ENCODE data around the gene DNAH14. TPM values are rescaled to one million over a fixed set of nuclear protein-coding genes. Genes with fewer than 3 reads are reported as not detected.

Gene DNAH14
- total and polyA plus RNA-seq, 2 donors (not counting 1 experiment from before 2014, with no cell fraction given), result not detected

DNA sequence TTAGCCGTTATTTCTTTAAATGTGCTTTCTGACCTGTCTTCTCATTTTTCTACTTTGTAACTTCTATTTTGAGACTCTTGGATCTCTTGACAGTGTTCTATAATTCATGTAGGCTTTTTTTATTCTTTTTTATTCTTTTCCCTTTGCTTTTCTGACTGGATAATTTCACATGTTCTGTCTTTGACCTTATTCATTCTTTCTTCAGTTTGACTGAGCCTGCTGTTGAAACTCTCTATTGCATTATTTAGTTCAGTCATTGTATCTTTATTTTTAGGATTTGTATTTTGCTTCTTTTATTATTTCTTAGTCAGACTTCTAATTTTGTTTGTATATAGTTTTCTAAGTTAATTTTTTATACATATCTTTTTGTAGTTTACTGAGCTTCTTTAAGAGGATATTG is 66.1 kb downstream of the DNAH14 start:
- peaks cover 2% of the 10 kb centered on the region for H3K9me3 Mint-ChIP-seq (ENCODE audit: insufficient read depth)
- POLR2A ChIA-PET, result no interaction called here

DNA sequence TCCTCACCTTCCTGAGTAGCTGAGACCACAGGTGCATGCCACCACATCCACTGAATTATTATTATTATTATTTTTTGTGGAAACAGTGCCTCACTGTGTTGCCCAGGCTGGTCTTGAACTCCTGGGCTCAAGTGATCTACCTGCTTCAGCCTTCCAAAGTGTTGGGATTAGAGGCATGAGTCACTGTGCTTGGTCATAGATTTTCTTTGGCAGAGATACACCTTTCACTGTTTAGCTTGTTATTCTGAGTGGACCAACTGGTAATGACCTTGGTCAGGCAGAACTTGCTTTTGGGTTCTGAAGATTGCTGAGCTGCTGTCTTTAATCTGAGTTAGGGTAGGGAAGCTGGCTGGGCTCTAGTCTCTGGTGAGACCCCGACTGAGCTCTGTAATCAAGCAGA is 66.8 kb downstream of the DNAH14 start:
- CTCF ChIA-PET, result interaction anchor here (1.1 kb wide), 1 partner anchor 23 kb away, joined by 3 read pairs; no protein-coding TSS in a partner anchor
- WGBS (ENCODE audit: insufficient coverage), result 83% methylated on average over 1 of the region's 1 CpG
- Mint-ChIP-seq H3K27ac (no peak overlapping the region), H3K4me3 (no peak overlapping the region), H3K4me1 (no peaks in the 10 kb centered on the region), H3K27me3 (no peaks in the 10 kb centered on the region), H3K9me3 (ENCODE audit: insufficient read depth) (peaks cover 2% of the 10 kb centered on the region)
- TF ChIP-seq CTCF (IDR thresholded peaks at IDR 0.05), result no peak
- no peak for TF ChIP-seq EZH2 (IDR thresholded peaks at IDR 0.05; ENCODE audit: borderline replicate concordance, insufficient read depth, low read depth, low read length, poor library complexity, severe bottlenecking)
- POLR2A ChIA-PET, result no interaction called here
- Histone ChIP-seq H2AFZ (ENCODE audit: insufficient read depth, low read depth, low read length, poor library complexity, severe bottlenecking) (no peak overlapping the region), H4K20me1 (ENCODE audit: control insufficient read depth, insufficient read depth, low read length, poor library complexity, severe bottlenecking) (no peaks in the 10 kb centered on the region), H3K4me1 (ENCODE audit: control insufficient read depth in 2 of 2, insufficient read depth in 2 of 2, low read length in 2 of 2) (no peaks in the 10 kb centered on the region), H3K9me3 (ENCODE audit: control extremely low read depth in 1 of 3, control insufficient read depth in 2 of 3, insufficient read depth in 1 of 3, low read length in 2 of 3) (peaks cover 4 to 12% (median 11%) of the 10 kb centered on the region in 3 donors), H3K27ac (ENCODE audit: low read length in 2 of 2) (no peak overlapping the region), H3K4me3 (ENCODE audit: control extremely low read depth in 1 of 5, extremely low read depth in 1 of 5, insufficient read depth in 1 of 5, low read depth in 2 of 5, low read length in 4 of 5) (no peak overlapping the region), H3K9ac (ENCODE audit: low read length) (no peak overlapping the region), H3K79me2 (ENCODE audit: control insufficient read depth, insufficient read depth, low read length) (no peaks in the 10 kb centered on the region), H3K36me3 (replicated peaks in 1 of 2; ENCODE audit: control extremely low read depth in 1 of 2, control insufficient read depth in 1 of 2, extremely low read depth in 1 of 2, insufficient read depth in 2 of 2, low read length in 1 of 2) (no peaks in the 10 kb centered on the region), H3K27me3 (replicated peaks in 1 of 4; ENCODE audit: control extremely low read depth in 1 of 4, control insufficient read depth in 3 of 4, insufficient read depth in 4 of 4, low read length in 3 of 4) (no peaks in the 10 kb centered on the region), H3K4me2 (replicated peaks; ENCODE audit: low read depth, low read length, poor library complexity, severe bottlenecking) (no peak overlapping the region)
- DNase-seq, result no peak
- no peak for ATAC-seq (ENCODE audit: low read depth)
- intact Hi-C loops (cut with micrococcal nuclease), result no loop called here

More for the DNA sequence above, 66.1 kb downstream of the DNAH14 start:
- intact Hi-C loops (cut with micrococcal nuclease), result no loop called here
- Mint-ChIP-seq H3K27me3 (no peaks in the 10 kb centered on the region), H3K4me1 (no peaks in the 10 kb centered on the region), H3K27ac (no peak overlapping the region), H3K4me3 (no peak overlapping the region)
- no peak overlapping the region for H3K4me3 ChIP-seq (ENCODE audit: control extremely low read depth in 1 of 5, extremely low read depth in 1 of 5, insufficient read depth in 1 of 5, low read depth in 2 of 5, low read length in 4 of 5)
- no peak overlapping the region for H3K4me2 ChIP-seq (replicated peaks; ENCODE audit: low read depth, low read length, poor library complexity, severe bottlenecking)
- H3K9ac ChIP-seq (ENCODE audit: low read length), result no peak overlapping the region
- no peaks in the 10 kb centered on the region for H3K79me2 ChIP-seq (ENCODE audit: control insufficient read depth, insufficient read depth, low read length)
- ATAC-seq (ENCODE audit: low read depth) (no peak), DNase-seq (no peak)
- peaks cover 4 to 12% (median 11%) of the 10 kb centered on the region in 3 donors for H3K9me3 ChIP-seq (ENCODE audit: control extremely low read depth in 1 of 3, control insufficient read depth in 2 of 3, insufficient read depth in 1 of 3, low read length in 2 of 3)
- H3K4me1 ChIP-seq (ENCODE audit: control insufficient read depth in 2 of 2, insufficient read depth in 2 of 2, low read length in 2 of 2), result no peaks in the 10 kb centered on the region
- CTCF ChIA-PET, result interaction anchor here (1.1 kb wide), 1 partner anchor 22 kb away, joined by 3 read pairs; no protein-coding TSS in a partner anchor
- WGBS (ENCODE audit: insufficient coverage), result no CpG with 5 or more reads among the region's 1 CpG
- no peaks in the 10 kb centered on the region for H3K27me3 ChIP-seq (replicated peaks in 1 of 4; ENCODE audit: control extremely low read depth in 1 of 4, control insufficient read depth in 3 of 4, insufficient read depth in 4 of 4, low read length in 3 of 4)
- H2AFZ ChIP-seq (ENCODE audit: insufficient read depth, low read depth, low read length, poor library complexity, severe bottlenecking), result no peak overlapping the region
- TF ChIP-seq EZH2 (IDR thresholded peaks at IDR 0.05; ENCODE audit: borderline replicate concordance, insufficient read depth, low read depth, low read length, poor library complexity, severe bottlenecking) (no peak), CTCF (IDR thresholded peaks at IDR 0.05) (no peak)
- no peaks in the 10 kb centered on the region for H3K36me3 ChIP-seq (replicated peaks in 1 of 2; ENCODE audit: control extremely low read depth in 1 of 2, control insufficient read depth in 1 of 2, extremely low read depth in 1 of 2, insufficient read depth in 2 of 2, low read length in 1 of 2)
- no peak overlapping the region for H3K27ac ChIP-seq (ENCODE audit: low read length in 2 of 2)
- no peaks in the 10 kb centered on the region for H4K20me1 ChIP-seq (ENCODE audit: control insufficient read depth, insufficient read depth, low read length, poor library complexity, severe bottlenecking)

All from B cell (primary cell).